AG10803 (cell line): ENCODE results near the gene UHRF1.
"Not testable (repeated sequence)": the region's sequence is repeated elsewhere in the genome, so short reads cannot be mapped to it uniquely, and the experiment has no call there.

Source experiments
- DNase-seq: peaks from one replicate; pipeline ENCODE4 v3.0.0; 2010; ENCODE audit warnings: low read depth
- H3K4me3 ChIP-seq: 2 replicates; pipeline ENCODE4 v1.5.1; 2011; ENCODE audit warnings: mild to moderate bottlenecking, low read length, control low read depth
- CTCF ChIP-seq: conservative IDR thresholded peaks from 2 replicates; pipeline ENCODE4 v1.5.1; 2011; ENCODE audit warnings: mild to moderate bottlenecking, low read length, control low read depth, inconsistent platforms

The UHRF1 gene

GRCh38 chr19:4870025-4870700 is 39.1 kb upstream of the UHRF1 start:
- no peak for TF ChIP-seq CTCF
- no peak overlapping the region for H3K4me3 ChIP-seq
- peak; percentile 94 for DNase-seq

- H3K4me3 ChIP-seq, result no peak overlapping the region
- no peak for TF ChIP-seq CTCF
- no peak for DNase-seq
These were observed 37.6 kb upstream of the UHRF1 start for GRCh38 chr19:4871711-4872110.

GRCh38 chr19:4873930-4874329 is 35.4 kb upstream of the UHRF1 start:
- H3K4me3 ChIP-seq, result no peak overlapping the region
- TF ChIP-seq CTCF, result no peak
- no peak for DNase-seq

- H3K4me3 ChIP-seq, result no peak overlapping the region
- no peak for DNase-seq
- no peak for TF ChIP-seq CTCF
These were observed 31.4 kb upstream of the UHRF1 start for GRCh38 chr19:4877753-4878490.

- TF ChIP-seq CTCF, result no peak
- no peak overlapping the region for H3K4me3 ChIP-seq
- no peak for DNase-seq
These were observed 30.8 kb upstream of the UHRF1 start for GRCh38 chr19:4878491-4878968.

DNA sequence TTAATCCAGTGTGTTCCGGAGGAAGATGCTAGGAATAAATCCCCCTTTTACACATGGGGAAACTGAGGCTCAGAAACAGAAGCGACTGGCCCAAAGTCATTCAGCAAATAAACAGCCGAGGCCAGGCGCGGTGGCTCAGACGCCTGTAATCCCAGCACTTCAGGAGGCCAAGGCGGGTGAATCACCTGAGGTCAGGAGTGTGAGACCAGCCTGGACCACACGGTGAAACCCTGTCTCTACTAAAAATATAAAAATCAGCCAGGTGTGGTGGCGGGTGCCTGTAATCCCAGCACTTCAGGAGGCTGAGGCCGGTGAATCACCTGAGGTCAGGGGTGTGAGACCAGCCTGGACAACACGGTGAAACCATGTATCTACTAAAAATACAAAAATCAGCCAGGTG is 30.3 kb upstream of the UHRF1 start:
- no peak overlapping the region for H3K4me3 ChIP-seq
- DNase-seq, result no peak

DNA sequence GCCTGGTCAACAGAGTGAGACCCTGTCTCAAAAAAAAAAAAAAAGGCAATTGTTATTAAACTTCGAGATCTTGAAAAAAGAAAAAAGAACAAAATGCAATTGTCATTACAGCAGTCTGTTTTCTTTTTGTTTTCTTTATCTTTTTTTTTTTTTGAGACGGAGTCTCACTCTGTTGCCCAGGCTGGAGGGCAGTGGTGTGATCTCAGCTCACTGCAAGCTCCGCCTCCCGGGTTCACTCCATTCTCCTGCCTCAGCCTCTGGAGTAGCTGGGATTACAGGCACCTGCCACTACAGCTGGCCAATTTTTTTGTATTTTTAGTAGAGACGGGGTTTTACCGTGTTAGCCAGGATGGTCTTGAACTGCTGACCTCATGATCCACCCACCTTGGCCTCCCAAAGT is 26.4 kb upstream of the UHRF1 start:
- not testable (repeated sequence) for H3K4me3 ChIP-seq, DNase-seq

More for the DNA sequence above, 30.3 kb upstream of the UHRF1 start:
- no peak for TF ChIP-seq CTCF

DNA sequence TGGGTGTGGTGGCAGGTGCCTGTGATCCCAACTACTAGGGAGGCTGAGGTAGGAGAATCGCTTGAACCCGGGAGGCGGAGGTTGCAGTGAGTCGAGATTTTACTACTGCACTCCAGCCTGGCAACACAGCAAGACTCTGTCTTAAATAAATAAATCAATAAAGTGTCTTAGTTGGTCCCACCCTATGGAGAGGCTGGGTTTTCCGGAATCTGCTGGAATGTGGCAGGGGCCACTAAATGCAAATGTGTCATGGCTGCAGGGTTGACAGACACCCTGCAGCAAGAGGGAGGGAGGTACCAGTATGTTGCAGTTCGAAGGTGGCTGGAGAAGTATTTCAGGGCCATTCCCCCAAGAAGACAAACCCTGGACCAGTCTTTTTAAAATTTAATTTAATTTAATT is 24.3 kb upstream of the UHRF1 start:
- DNase-seq, H3K4me3 ChIP-seq: not testable (repeated sequence)

GRCh38 chr19:4887803-4888202 is 21.5 kb upstream of the UHRF1 start:
- not testable (repeated sequence) for H3K4me3 ChIP-seq, DNase-seq
